Transverse colon (tissue), 3 donors: ENCODE measurements around the gene PEX14.

ENCODE experiments used
- POLR2A ChIP-seq: fragments of 450-650 bp; IDR thresholded peaks from one replicate; pipeline ENCODE4 v1.6.1; 2016; ENCODE audit warnings: antibody characterized with exemption, mild to moderate bottlenecking, moderate library complexity
- TF ChIP-seq, protein P1 (sequence below), 5 experiments: fragments of 200-600 bp in 3 of 5; fragments of 450-650 bp in 2 of 5; sonication (generic) in 3 of 5; IDR thresholded peaks; 1 replicate in 2 of 5; 2 replicates in 3 of 5; pipeline ENCODE4 v1.5.1; 2016 to 2017; ENCODE audit warnings: antibody characterized with exemption in 5 of 5, inconsistent platforms in 3 of 5, mild to moderate bottlenecking in 2 of 5, moderate library complexity in 1 of 5

- TF ChIP-seq, protein P1, sequence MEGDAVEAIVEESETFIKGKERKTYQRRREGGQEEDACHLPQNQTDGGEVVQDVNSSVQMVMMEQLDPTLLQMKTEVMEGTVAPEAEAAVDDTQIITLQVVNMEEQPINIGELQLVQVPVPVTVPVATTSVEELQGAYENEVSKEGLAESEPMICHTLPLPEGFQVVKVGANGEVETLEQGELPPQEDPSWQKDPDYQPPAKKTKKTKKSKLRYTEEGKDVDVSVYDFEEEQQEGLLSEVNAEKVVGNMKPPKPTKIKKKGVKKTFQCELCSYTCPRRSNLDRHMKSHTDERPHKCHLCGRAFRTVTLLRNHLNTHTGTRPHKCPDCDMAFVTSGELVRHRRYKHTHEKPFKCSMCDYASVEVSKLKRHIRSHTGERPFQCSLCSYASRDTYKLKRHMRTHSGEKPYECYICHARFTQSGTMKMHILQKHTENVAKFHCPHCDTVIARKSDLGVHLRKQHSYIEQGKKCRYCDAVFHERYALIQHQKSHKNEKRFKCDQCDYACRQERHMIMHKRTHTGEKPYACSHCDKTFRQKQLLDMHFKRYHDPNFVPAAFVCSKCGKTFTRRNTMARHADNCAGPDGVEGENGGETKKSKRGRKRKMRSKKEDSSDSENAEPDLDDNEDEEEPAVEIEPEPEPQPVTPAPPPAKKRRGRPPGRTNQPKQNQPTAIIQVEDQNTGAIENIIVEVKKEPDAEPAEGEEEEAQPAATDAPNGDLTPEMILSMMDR (IDR thresholded peaks at IDR 0.05), result no peak
- no peak for TF ChIP-seq POLR2A
Observed at GRCh38 chr1:10598389-10598702, 123.6 kb downstream of the PEX14 start.
